HL-60 (cell line): Measurements from ENCODE around the gene P4HA2.

Experiments
- DNase-seq, 2 experiments: peaks; one replicate each; pipeline ENCODE4 v3.0.0-alpha.2; 2010 to 2020; ENCODE audit warnings: low read depth in 1 of 2, low spot score in 1 of 2
- H3K27ac ChIP-seq: fragments of 250-450 bp; sonication (Bioruptor Pico); replicated peaks from 2 replicates; pipeline ENCODE4 v1.5.1; 2020; ENCODE audit warnings: mild to moderate bottlenecking, moderate library complexity
- H3K27me3 ChIP-seq: fragments of 250-450 bp; sonication (Bioruptor Pico); 2 replicates; pipeline ENCODE4 v1.5.1; 2021; ENCODE audit warnings: mild to moderate bottlenecking, moderate library complexity; ENCODE audit not compliant: insufficient read depth, poor library complexity, severe bottlenecking
- H3K4me3 ChIP-seq: replicated peaks from 2 replicates; pipeline ENCODE4 v1.5.1; 2011; ENCODE audit warnings: mild to moderate bottlenecking, control low read depth, low read length; ENCODE audit not compliant: insufficient read depth
- GABPA ChIP-seq: IDR thresholded peaks from 2 replicates; pipeline ENCODE4 v1.6.1; 2012; ENCODE audit warnings: low read depth
- POLR2AphosphoS5 ChIP-seq: IDR thresholded peaks from 2 replicates; pipeline ENCODE4 v1.6.1; 2012; ENCODE audit warnings: low read depth
- SPI1 ChIP-seq: IDR thresholded peaks from 2 replicates; pipeline ENCODE4 v1.6.1; 2012; ENCODE audit warnings: low read depth, mild to moderate bottlenecking, borderline replicate concordance
- TF ChIP-seq, protein P1 (sequence below): IDR thresholded peaks from 2 replicates; pipeline ENCODE4 v1.6.1; 2012; ENCODE audit warnings: low read depth; ENCODE audit not compliant: insufficient replicate concordance
- TF ChIP-seq, protein P2 (sequence below): IDR thresholded peaks from one replicate; pipeline ENCODE4 v1.5.1; 2011; ENCODE audit warnings: low read length, control low read depth, inconsistent platforms; ENCODE audit not compliant: insufficient read depth

Gene P4HA2

DNA sequence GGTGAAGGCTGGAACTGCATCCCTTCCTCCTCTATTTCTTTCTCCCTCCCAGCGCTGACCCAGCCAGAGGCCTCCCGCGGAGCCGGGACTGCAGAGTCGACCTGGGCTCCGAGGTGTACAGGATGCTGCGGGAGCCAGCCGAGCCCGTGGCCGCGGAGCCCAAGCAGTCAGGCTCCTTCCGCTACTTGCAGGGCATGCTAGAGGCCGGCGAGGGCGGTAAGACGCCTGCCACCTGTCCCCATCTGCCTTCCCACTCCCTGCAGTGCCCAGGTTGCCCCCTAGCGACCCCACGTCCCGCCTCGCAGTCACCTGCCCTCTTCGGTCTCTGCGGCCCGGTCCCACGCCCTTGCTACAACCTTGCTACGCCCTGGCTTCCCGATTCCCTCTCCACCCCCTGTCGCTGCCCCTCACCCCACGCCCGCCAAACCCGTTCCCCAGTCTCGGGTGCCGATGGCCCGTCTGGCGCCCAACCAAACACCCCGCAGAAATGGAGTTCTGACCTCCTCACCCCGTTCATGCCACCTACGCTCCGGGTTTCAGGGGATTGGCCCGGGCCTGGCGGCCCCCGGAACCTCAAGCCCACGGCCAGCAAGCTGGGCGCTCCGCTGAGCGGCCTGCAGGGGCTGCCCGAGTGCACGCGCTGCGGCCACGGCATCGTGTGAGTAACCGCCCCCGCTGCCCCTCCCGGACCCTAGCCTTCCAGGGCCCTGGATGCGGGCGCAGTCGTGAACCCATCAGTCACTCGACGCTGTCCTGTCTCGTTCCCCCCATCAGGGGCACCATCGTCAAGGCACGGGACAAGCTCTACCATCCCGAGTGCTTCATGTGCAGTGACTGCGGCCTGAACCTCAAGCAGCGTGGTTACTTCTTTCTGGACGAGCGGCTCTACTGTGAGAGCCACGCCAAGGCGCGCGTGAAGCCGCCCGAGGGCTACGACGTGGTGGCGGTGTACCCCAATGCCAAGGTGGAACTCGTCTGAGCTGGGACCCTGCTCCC is 43.9 kb upstream of the P4HA2 start:
- no peak for DNase-seq
- Histone ChIP-seq H3K27me3 (no peaks in the 10 kb centered on the region), H3K4me3 (no peak overlapping the region), H3K27ac (no peak overlapping the region)
- TF ChIP-seq, protein P1, sequence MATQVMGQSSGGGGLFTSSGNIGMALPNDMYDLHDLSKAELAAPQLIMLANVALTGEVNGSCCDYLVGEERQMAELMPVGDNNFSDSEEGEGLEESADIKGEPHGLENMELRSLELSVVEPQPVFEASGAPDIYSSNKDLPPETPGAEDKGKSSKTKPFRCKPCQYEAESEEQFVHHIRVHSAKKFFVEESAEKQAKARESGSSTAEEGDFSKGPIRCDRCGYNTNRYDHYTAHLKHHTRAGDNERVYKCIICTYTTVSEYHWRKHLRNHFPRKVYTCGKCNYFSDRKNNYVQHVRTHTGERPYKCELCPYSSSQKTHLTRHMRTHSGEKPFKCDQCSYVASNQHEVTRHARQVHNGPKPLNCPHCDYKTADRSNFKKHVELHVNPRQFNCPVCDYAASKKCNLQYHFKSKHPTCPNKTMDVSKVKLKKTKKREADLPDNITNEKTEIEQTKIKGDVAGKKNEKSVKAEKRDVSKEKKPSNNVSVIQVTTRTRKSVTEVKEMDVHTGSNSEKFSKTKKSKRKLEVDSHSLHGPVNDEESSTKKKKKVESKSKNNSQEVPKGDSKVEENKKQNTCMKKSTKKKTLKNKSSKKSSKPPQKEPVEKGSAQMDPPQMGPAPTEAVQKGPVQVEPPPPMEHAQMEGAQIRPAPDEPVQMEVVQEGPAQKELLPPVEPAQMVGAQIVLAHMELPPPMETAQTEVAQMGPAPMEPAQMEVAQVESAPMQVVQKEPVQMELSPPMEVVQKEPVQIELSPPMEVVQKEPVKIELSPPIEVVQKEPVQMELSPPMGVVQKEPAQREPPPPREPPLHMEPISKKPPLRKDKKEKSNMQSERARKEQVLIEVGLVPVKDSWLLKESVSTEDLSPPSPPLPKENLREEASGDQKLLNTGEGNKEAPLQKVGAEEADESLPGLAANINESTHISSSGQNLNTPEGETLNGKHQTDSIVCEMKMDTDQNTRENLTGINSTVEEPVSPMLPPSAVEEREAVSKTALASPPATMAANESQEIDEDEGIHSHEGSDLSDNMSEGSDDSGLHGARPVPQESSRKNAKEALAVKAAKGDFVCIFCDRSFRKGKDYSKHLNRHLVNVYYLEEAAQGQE: no peak
- TF ChIP-seq SPI1 (no peak), GABPA (no peak), POLR2AphosphoS5 (no peak)

DNA sequence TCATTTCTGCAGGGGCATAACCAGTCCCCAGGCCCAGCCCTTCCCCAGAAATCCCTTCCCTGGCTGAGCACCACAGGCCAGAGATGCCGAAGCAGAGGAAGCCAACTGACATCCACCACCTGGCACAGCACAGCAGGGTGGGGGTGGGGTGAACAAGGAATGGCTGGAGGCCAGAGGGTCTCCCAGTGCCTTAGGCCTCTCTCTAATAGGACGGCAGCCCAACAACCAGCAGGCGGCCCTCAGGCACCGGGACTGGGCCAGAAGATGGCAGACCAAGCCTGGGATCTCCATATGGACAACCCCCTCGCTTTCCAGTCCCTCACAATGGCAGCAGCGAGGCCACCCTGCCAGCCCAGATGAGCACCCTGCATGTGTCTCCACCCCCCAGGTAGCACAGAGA is 43.1 kb upstream of the P4HA2 start:
- Histone ChIP-seq H3K27ac (no peak overlapping the region), H3K27me3 (no peaks in the 10 kb centered on the region), H3K4me3 (no peak overlapping the region)
- DNase-seq: no peak
- TF ChIP-seq, protein P1: no peak
- no peak for TF ChIP-seq POLR2AphosphoS5
- TF ChIP-seq, protein P2, sequence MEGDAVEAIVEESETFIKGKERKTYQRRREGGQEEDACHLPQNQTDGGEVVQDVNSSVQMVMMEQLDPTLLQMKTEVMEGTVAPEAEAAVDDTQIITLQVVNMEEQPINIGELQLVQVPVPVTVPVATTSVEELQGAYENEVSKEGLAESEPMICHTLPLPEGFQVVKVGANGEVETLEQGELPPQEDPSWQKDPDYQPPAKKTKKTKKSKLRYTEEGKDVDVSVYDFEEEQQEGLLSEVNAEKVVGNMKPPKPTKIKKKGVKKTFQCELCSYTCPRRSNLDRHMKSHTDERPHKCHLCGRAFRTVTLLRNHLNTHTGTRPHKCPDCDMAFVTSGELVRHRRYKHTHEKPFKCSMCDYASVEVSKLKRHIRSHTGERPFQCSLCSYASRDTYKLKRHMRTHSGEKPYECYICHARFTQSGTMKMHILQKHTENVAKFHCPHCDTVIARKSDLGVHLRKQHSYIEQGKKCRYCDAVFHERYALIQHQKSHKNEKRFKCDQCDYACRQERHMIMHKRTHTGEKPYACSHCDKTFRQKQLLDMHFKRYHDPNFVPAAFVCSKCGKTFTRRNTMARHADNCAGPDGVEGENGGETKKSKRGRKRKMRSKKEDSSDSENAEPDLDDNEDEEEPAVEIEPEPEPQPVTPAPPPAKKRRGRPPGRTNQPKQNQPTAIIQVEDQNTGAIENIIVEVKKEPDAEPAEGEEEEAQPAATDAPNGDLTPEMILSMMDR: no peak
- no peak for TF ChIP-seq GABPA
- no peak for TF ChIP-seq SPI1

DNA sequence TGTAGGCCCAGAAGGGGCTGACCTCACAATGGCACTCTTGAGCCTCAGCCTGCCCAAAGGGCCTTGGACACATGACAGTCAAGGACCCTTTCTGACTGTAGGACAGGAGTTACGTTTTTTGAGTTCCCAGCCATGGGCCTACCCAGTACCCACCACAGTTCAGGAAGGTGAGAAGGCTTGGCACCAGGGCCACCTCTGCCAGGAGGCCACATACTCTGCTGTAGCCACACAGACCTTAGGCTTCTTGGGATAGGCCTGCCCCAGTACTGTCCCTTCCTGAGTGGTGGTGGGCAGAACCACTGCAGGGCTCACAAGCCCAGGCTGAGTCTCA is 42.6 kb upstream of the P4HA2 start:
- H3K27me3 ChIP-seq: no peaks in the 10 kb centered on the region
- no peak overlapping the region for H3K4me3 ChIP-seq
- TF ChIP-seq, protein P1: no peak
- TF ChIP-seq, protein P2: no peak
- TF ChIP-seq SPI1 (no peak), GABPA (no peak), POLR2AphosphoS5 (no peak)
- H3K27ac ChIP-seq: no peak overlapping the region
- no peak for DNase-seq
